ENCODE data around the gene DCK.

GRCh38 chr4:70945452-70946055 lies 47.9 kb upstream of the DCK start:
- TF ChIP-seq CTCF (IDR thresholded peaks at IDR 0.05; ENCODE audit: insufficient read depth, low read depth, low read length): no peak
- TF ChIP-seq EZH2 (IDR thresholded peaks at IDR 0.05; ENCODE audit: insufficient read depth, low read length): no peak
